OCI-LY7 (cell line): ENCODE data around the gene CHRNA3. TPM values are rescaled to one million over a fixed set of nuclear protein-coding genes. Genes with fewer than 3 reads are reported as not detected.

Source experiments
- BruUV-seq: library from RNA; stranded (reverse); fragments of 400-500 nt; replicated peaks from 2 replicates; lab custom pipeline; 2021; lab: Mats Ljungman, UMichigan
- CTCF ChIA-PET: fragments of 300-600 bp; sonication (Branson Sonifier 250); formaldehyde crosslinking; loops from one replicate; lab custom pipeline; 2022; ENCODE audit warnings: antibody characterized with exemption; ENCODE audit not compliant: unreplicated experiment; lab: Charles Lee
- POLR2A ChIA-PET: fragments of 300-600 bp; sonication (Branson Sonifier 250); formaldehyde crosslinking; loops from one replicate; lab custom pipeline; 2022; ENCODE audit warnings: antibody characterized with exemption; lab: Charles Lee
- DNase-seq: peaks from one replicate; pipeline ENCODE4 v3.0.0-alpha.2; 2015; ENCODE audit warnings: low spot score
- H2AFZ ChIP-seq: fragments of 200-600 bp; sonication (generic), shearing (Covaris generic); 2 replicates; pipeline ENCODE4 v1.6.1; 2014; ENCODE audit warnings: mild to moderate bottlenecking, antibody characterized with exemption, low read length, moderate library complexity
- H3K27ac ChIP-seq: fragments of 200-600 bp; sonication (generic); 2 replicates; pipeline ENCODE4 v1.5.1; 2014; ENCODE audit warnings: mixed run types, low read depth, mild to moderate bottlenecking, moderate library complexity, low read length, inconsistent platforms; ENCODE audit not compliant: poor library complexity, severe bottlenecking
- H3K36me3 ChIP-seq: fragments of 200-600 bp; sonication (generic); 2 replicates; pipeline ENCODE4 v1.6.1; 2014; ENCODE audit warnings: mild to moderate bottlenecking, antibody characterized with exemption, low read length, moderate library complexity, mixed read lengths; ENCODE audit not compliant: insufficient read depth
- H3K4me1 ChIP-seq: fragments of 200-600 bp; sonication (generic); 2 replicates; pipeline ENCODE4 v1.5.1; 2014; ENCODE audit warnings: mild to moderate bottlenecking, low read length; ENCODE audit not compliant: insufficient read depth, poor library complexity, severe bottlenecking
- H3K4me2 ChIP-seq: fragments of 200-600 bp; sonication (generic); 2 replicates; pipeline ENCODE4 v1.6.1; 2014; ENCODE audit warnings: mild to moderate bottlenecking, low read length
- H3K4me3 ChIP-seq: fragments of 200-600 bp; sonication (generic); 2 replicates; pipeline ENCODE4 v1.5.1; 2014; ENCODE audit warnings: mild to moderate bottlenecking, low read depth, low read length; ENCODE audit not compliant: poor library complexity, severe bottlenecking
- H3K79me2 ChIP-seq: fragments of 200-600 bp; sonication (generic); 2 replicates; pipeline ENCODE4 v1.6.1; 2016; ENCODE audit warnings: low read depth, mild to moderate bottlenecking, low read length, moderate library complexity, mixed read lengths; ENCODE audit not compliant: insufficient read depth
- H3K9me2 ChIP-seq: fragments of 200-600 bp; sonication (generic); 2 replicates; pipeline ENCODE4 v1.6.1; 2016; ENCODE audit warnings: mild to moderate bottlenecking, low read length, mixed read lengths; ENCODE audit not compliant: insufficient read depth
- H3K9me3 ChIP-seq: fragments of 200-600 bp; sonication (generic); 2 replicates; pipeline ENCODE4 v1.6.1; 2014; ENCODE audit warnings: mild to moderate bottlenecking, mixed run types, low read length, mixed read lengths
- H4K20me1 ChIP-seq: fragments of 200-600 bp; sonication (generic); 2 replicates; pipeline ENCODE4 v1.6.1; 2014; ENCODE audit warnings: mild to moderate bottlenecking, antibody characterized with exemption, low read length, moderate library complexity, mixed read lengths; ENCODE audit not compliant: insufficient read depth
- EZH2phosphoT487 ChIP-seq: fragments of 200-600 bp; sonication (generic); IDR thresholded peaks from 2 replicates; pipeline ENCODE4 v1.6.1; 2018; ENCODE audit warnings: low read depth, borderline replicate concordance, mild to moderate bottlenecking, mixed run types, antibody characterized with exemption, low read length, moderate library complexity, mixed read lengths
- intact Hi-C: fragments of 100-400 bp; cut with micrococcal nuclease; formaldehyde crosslinking; loops from one replicate; pipeline ENCODE4 v1.10.0; 2022; ENCODE audit not compliant: unreplicated experiment
- total RNA-seq, 2 experiments: library from RNA; depleted of rRNA in 1 of 2; stranded (reverse); fragments of >200 nt in 1 of 2; shearing (Covaris generic) in 1 of 2; gene quantifications; 2 replicates each; pipeline ENCODE4 v1.2.3, GENCODE V29; 2014 to 2022
- TF ChIP-seq, protein P1 (sequence below): fragments of 200-600 bp; sonication (generic); conservative IDR thresholded peaks from 2 replicates; pipeline ENCODE4 v1.5.1; 2014; ENCODE audit warnings: mild to moderate bottlenecking, antibody characterized with exemption, low read length, moderate library complexity, mixed read lengths

The CHRNA3 gene
- total RNA-seq, 2 experiments from 2014 or later: not detected

DNA sequence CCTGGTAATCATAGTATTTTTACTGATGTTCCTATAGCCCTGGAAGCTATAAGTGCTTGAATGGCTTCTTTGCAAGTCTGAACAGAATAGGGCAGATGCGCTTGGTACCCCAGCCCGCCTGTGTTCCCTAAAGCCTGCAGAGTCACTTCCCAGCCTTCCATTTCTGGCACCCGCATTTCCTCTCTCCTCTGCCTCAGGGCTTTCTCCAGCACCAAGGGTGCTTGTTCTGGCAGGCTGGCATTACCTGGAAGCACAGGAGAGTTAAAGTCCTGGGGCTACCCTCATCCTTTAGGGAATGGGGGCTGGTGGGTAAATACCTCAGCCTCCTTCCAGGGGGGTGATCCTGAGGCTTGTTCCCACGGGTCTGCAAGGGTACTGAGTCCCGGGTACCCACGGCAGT, 7.4 kb upstream of the CHRNA3 start:
- no peak overlapping the region for H3K4me3 ChIP-seq
- H3K4me1 ChIP-seq: no peaks in the 10 kb centered on the region
- POLR2A ChIA-PET: no interaction called here
- H3K4me2 ChIP-seq: no peak overlapping the region
- no peak for TF ChIP-seq EZH2phosphoT487
- TF ChIP-seq, protein P1, sequence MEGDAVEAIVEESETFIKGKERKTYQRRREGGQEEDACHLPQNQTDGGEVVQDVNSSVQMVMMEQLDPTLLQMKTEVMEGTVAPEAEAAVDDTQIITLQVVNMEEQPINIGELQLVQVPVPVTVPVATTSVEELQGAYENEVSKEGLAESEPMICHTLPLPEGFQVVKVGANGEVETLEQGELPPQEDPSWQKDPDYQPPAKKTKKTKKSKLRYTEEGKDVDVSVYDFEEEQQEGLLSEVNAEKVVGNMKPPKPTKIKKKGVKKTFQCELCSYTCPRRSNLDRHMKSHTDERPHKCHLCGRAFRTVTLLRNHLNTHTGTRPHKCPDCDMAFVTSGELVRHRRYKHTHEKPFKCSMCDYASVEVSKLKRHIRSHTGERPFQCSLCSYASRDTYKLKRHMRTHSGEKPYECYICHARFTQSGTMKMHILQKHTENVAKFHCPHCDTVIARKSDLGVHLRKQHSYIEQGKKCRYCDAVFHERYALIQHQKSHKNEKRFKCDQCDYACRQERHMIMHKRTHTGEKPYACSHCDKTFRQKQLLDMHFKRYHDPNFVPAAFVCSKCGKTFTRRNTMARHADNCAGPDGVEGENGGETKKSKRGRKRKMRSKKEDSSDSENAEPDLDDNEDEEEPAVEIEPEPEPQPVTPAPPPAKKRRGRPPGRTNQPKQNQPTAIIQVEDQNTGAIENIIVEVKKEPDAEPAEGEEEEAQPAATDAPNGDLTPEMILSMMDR: no peak
- H3K27ac ChIP-seq: no peak overlapping the region
- CTCF ChIA-PET: no interaction called here
- no peak overlapping the region for H2AFZ ChIP-seq
- no peaks in the 10 kb centered on the region for H3K36me3 ChIP-seq
- no peaks in the 10 kb centered on the region for H3K9me2 ChIP-seq
- BruUV-seq: no TSS peak
- no peaks in the 10 kb centered on the region for H3K79me2 ChIP-seq
- H3K9me3 ChIP-seq: 0 out of 2 replicates have a peak, but pooled peaks cover 3% of the 10 kb centered on the region
- intact Hi-C loops: no loop called here
- no peaks in the 10 kb centered on the region for H4K20me1 ChIP-seq
- DNase-seq: no peak

DNA sequence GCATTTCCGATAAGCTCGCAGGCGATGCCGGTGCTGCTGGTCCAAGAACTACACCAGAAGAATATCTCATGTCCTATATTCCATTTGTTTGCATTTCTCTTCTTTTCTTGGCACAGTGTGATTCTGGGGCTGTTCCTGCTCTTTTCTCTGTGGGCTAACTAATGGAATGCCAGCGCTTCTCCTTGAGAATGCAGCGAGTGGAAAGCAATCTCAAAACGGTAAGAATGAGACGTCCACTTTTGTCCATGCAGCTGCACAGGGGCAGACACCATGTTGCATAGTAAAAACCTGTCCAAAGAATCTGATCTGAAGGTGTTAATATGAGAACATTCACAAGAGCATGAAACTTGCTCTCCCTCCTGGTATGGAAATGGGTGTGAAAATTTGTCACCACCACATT, 6.6 kb upstream of the CHRNA3 start:
- Histone ChIP-seq H3K9me3 (no peaks in the 10 kb centered on the region), H3K79me2 (no peaks in the 10 kb centered on the region), H3K4me2 (no peak overlapping the region), H3K4me1 (no peaks in the 10 kb centered on the region), H4K20me1 (no peaks in the 10 kb centered on the region), H2AFZ (no peak overlapping the region), H3K9me2 (no peaks in the 10 kb centered on the region), H3K4me3 (no peak overlapping the region), H3K27ac (no peak overlapping the region), H3K36me3 (no peaks in the 10 kb centered on the region)
- intact Hi-C loops: no loop called here
- TF ChIP-seq, protein P1: no peak
- POLR2A ChIA-PET: no interaction called here
- BruUV-seq: no TSS peak
- CTCF ChIA-PET: no interaction called here
- no peak for DNase-seq

DNA sequence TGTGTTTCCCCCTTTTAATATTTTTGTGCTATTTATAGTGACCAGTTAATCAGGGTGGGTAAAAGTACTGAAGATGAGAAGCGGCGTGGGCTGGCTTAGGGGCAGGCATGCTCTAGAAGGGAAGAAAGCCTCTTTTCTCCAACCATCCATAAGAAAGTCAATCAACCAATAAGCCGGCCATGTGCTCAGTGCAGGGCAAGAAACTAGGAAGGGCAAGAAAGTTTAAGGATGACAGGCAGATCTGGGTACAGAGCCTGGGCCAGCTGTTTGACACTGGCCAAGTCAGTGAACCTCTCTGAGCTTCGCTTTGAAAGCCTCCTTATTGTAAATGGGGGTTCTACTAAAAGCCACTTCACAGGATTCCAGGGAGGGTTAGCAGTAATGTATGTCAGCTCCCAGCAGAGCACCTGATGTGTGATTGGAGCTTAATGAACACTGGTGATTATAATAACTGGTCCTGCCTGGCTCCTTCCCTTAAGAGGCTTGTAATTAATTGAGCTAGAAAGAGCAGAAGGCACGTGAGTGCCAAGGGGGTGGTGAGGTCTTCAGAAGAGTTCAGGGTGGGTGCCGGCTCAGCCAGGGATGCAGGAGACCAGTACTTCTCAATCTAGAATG, 5.7 kb upstream of the CHRNA3 start:
- no TSS peak for BruUV-seq
- H2AFZ ChIP-seq: no peak overlapping the region
- DNase-seq: no peak
- TF ChIP-seq, protein P1: no peak
- no peak for TF ChIP-seq EZH2phosphoT487
- H4K20me1 ChIP-seq: no peaks in the 10 kb centered on the region
- ChIA-PET CTCF (no interaction called here), POLR2A (no interaction called here)
- no peak overlapping the region for H3K4me3 ChIP-seq
- no peaks in the 10 kb centered on the region for H3K36me3 ChIP-seq
- H3K79me2 ChIP-seq: no peaks in the 10 kb centered on the region
- no peaks in the 10 kb centered on the region for H3K9me2 ChIP-seq
- H3K27ac ChIP-seq: no peak overlapping the region
- H3K9me3 ChIP-seq: no peaks in the 10 kb centered on the region
- H3K4me1 ChIP-seq: no peaks in the 10 kb centered on the region
- H3K4me2 ChIP-seq: no peak overlapping the region
- intact Hi-C loops: no loop called here
